ENCODE results near the gene ITGA6. TPM values are rescaled to one million over a fixed set of nuclear protein-coding genes. Genes with fewer than 3 reads are reported as not detected.

ITGA6 gene
- total and polyA plus RNA-seq, 2 experiments from 2014 or later = 32.9 to 124 TPM

DNA sequence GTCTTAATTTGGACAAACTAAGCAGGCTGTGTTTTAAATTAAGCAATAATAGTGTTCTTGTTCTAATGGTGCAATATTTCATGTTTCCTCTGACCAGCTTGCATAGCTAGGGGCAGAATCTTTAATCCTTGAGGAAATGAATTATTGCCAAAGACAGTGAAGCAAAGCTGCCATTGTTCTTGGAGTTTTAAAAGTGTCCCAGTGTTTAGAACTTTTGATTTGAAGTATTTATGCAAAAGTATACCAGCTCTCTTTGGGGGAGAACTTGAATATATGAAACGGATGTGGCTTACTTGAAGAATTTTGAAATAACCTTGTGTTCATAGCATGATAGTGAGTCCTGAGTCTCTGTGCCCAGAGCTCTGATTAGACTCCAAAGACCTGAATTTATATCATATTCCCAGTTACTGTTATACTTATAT is 33.4 kb downstream of the ITGA6 start:
- TF ChIP-seq ZNF114 (CRISPR knock-in tag; IDR thresholded peaks at IDR 0.05) (no peak), NANOG (IDR thresholded peaks at IDR 0.05; ENCODE audit: borderline replicate concordance) (no peak), POLR2AphosphoS5 (IDR thresholded peaks at IDR 0.05; ENCODE audit: low read depth) (no peak), ZNF462 (CRISPR knock-in tag; IDR thresholded peaks at IDR 0.05) (no peak)
- H3K4me2 ChIP-seq = peak overlapping the region; percentile 35; the same call in 1 of the 2 replicates
- Mint-ChIP-seq H3K9me3 (no peaks in the 10 kb centered on the region; the same call in 2 of the 3 replicates), H3K4me3 (no peak overlapping the region), H3K36me3 (ENCODE audit: low read depth) (peaks cover 6% of the 10 kb centered on the region), H3K27ac (no peak overlapping the region), H3K27me3 (ENCODE audit: insufficient read depth, low read depth, poor library complexity) (peaks cover 16% of the 10 kb centered on the region), H3K4me1 (peaks cover 75% of the 10 kb centered on the region)
- no peaks in the 10 kb centered on the region; the same call in 1 of the 2 replicates for H4K20me1 ChIP-seq (replicated peaks; ENCODE audit: insufficient read depth)
- DNase-seq (ENCODE audit: low spot score) (no peak), ATAC-seq (no peak)
- no peaks in the 10 kb centered on the region for H3K27me3 ChIP-seq (ENCODE audit: insufficient read depth)
- H2AFZ ChIP-seq = no peak overlapping the region
- H3K79me2 ChIP-seq (replicated peaks; ENCODE audit: insufficient read depth) = peaks cover 91% of the 10 kb centered on the region
- H3K27ac ChIP-seq (ENCODE audit: low read depth) = no peak overlapping the region
- peaks cover 51% of the 10 kb centered on the region for H3K4me1 ChIP-seq (ENCODE audit: insufficient read depth)
- no peaks in the 10 kb centered on the region for H3K36me3 ChIP-seq (ENCODE audit: insufficient read depth)
- no peak overlapping the region for H3K4me3 ChIP-seq
- no peaks in the 10 kb centered on the region for H3F3A ChIP-seq (replicated peaks; ENCODE audit: low read depth)
- H3K9me2 ChIP-seq (ENCODE audit: insufficient read depth) = no peaks in the 10 kb centered on the region

GRCh38 chr2:172461591-172462372 is 34.4 kb downstream of the ITGA6 start:
- Histone ChIP-seq H3K36me3 (ENCODE audit: insufficient read depth) (no peaks in the 10 kb centered on the region), H3K4me1 (ENCODE audit: insufficient read depth) (peaks cover 43% of the 10 kb centered on the region), H3K79me2 (replicated peaks; ENCODE audit: insufficient read depth) (peaks cover 86% of the 10 kb centered on the region), H3K9me2 (ENCODE audit: insufficient read depth) (no peaks in the 10 kb centered on the region), H3F3A (replicated peaks; ENCODE audit: low read depth) (no peaks in the 10 kb centered on the region), H3K4me3 (no peak overlapping the region), H3K4me2 (peak overlapping the region; percentile 35; the same call in 1 of the 2 replicates), H3K27ac (ENCODE audit: low read depth) (peak overlapping the region; percentile 47; the same call in 1 of the 2 replicates), H2AFZ (no peak overlapping the region), H4K20me1 (replicated peaks; ENCODE audit: insufficient read depth) (no peaks in the 10 kb centered on the region; the same call in 1 of the 2 replicates), H3K27me3 (ENCODE audit: insufficient read depth) (no peaks in the 10 kb centered on the region)
- Mint-ChIP-seq H3K4me3 (no peak overlapping the region), H3K27me3 (ENCODE audit: insufficient read depth, low read depth, poor library complexity) (peaks cover 16% of the 10 kb centered on the region), H3K36me3 (ENCODE audit: low read depth) (peaks cover 13% of the 10 kb centered on the region), H3K4me1 (peaks cover 69% of the 10 kb centered on the region), H3K27ac (no peak overlapping the region), H3K9me3 (no peaks in the 10 kb centered on the region)
- DNase-seq (ENCODE audit: low spot score) = peak; percentile 89
- peak; percentile 93 for ATAC-seq
- TF ChIP-seq ZNF462 (CRISPR knock-in tag; IDR thresholded peaks at IDR 0.05) (0 out of 2 replicates have a peak, but pooled peaks have one; percentile 42), CREB1 (CRISPR knock-in tag; IDR thresholded peaks at IDR 0.05; ENCODE audit: low read depth) (no peak)

Data from GM23338 (cell line).